Gastroesophageal sphincter (tissue), 3 donors: Measurements from ENCODE around the gene RAB3C.

Experiments used
- CTCF ChIP-seq, 4 experiments: fragments of 200-600 bp in 2 of 4; fragments of 450-650 bp in 2 of 4; sonication (generic) in 1 of 4; IDR thresholded peaks; one replicate each; pipeline ENCODE4 v1.5.1; 2017 to 2019; ENCODE audit warnings: antibody characterized with exemption in 4 of 4, mild to moderate bottlenecking in 2 of 4, moderate library complexity in 2 of 4
- EP300 ChIP-seq: sonication (generic); formaldehyde crosslinking; IDR thresholded peaks from one replicate; pipeline ENCODE4 v1.6.1; 2017; ENCODE audit warnings: antibody characterized with exemption, mild to moderate bottlenecking
- POLR2A ChIP-seq, 2 donors: fragments of 450-650 bp; IDR thresholded peaks; one replicate each; pipeline ENCODE4 v1.6.1; 2017; ENCODE audit warnings: antibody characterized with exemption in 2 of 2, mild to moderate bottlenecking in 2 of 2, moderate library complexity in 1 of 2

- no peak for TF ChIP-seq EP300
- no peak for TF ChIP-seq CTCF (IDR thresholded peaks at IDR 0.05)
- TF ChIP-seq POLR2A (IDR thresholded peaks at IDR 0.05): no peak
These were observed 57.1 kb downstream of the RAB3C start for GRCh38 chr5:58640011-58640410.
